ENCODE results near the gene UST. TPM values are rescaled to one million over a fixed set of nuclear protein-coding genes. Genes with fewer than 3 reads are reported as not detected.

UST gene
- total and polyA plus RNA-seq, 2 of the 8 experiments (the other 6 are each of a cell fraction or from before 2014, with no cell fraction given): 13.5 to 34.5 TPM

GRCh38 chr6:149014631-149015534 is 268.1 kb downstream of the UST start (continued):
- no peak for TF ChIP-seq HDAC6 (IDR thresholded peaks at IDR 0.05; ENCODE audit: low read depth, low read length)
- TF ChIP-seq RFX5 (IDR thresholded peaks at IDR 0.05; ENCODE audit: borderline replicate concordance, low read depth, low read length): no peak
- no peak for TF ChIP-seq MAFK (IDR thresholded peaks at IDR 0.05; ENCODE audit: low read depth, low read length)
- TF ChIP-seq EP300 (IDR thresholded peaks at IDR 0.05; ENCODE audit: borderline replicate concordance in 1 of 2, low read depth in 2 of 2, low read length in 2 of 2): peak; percentile 77 to 96; a peak in 2 of 3 replicates
- TF ChIP-seq RAD21 (IDR thresholded peaks at IDR 0.05 in 1 of 2, conservative IDR thresholded peaks at IDR 0.05 in 1 of 2; ENCODE audit: low read depth in 2 of 2, low read length in 2 of 2): 0 out of 4 replicates have a peak, but pooled peaks of 1 of the 2 experiments have one; percentile 6
- 0 out of 2 replicates have a peak, but pooled peaks have one; percentile 34 for TF ChIP-seq YY1 (IDR thresholded peaks at IDR 0.05; ENCODE audit: low read depth, low read length)

All from H1 (cell line).